ENCODE results near the gene ZNRF3.

DNA sequence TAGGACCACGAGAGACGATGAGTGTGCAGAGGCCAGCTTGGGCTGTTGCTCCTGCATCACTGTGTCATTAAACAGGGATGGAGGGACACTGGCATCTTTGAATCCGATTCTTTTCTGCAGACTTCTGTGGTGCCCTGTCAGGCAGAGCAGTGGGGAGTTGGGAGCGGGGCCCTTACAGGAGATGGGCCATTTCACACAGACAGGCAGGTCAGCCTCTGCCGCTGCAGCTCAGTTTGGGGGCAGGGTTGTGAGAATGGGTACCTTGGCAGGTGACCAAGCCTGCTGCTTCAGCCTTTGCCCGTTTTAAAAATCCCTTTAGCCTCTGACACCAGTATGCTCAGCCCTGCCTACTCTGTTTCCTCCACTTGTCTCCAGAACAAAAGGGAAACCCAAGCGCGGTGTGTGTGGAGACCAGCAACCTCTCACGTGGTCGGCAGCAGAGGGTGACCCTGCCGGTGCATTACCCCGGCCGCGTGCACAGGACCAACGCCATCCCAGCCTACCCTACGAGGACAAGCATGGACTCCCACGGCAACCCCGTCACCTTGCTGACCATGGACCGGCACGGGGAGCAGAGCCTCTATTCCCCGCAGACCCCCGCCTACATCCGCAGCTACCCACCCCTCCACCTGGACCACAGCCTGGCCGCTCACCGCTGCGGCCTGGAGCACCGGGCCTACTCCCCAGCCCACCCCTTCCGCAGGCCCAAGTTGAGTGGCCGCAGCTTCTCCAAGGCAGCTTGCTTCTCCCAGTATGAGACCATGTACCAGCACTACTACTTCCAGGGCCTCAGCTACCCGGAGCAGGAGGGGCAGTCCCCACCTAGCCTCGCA is 165.7 kb downstream of the ZNRF3 start:
- TF ChIP-seq POLR2A (IDR thresholded peaks at IDR 0.05): no peak
- TF ChIP-seq, protein P1, sequence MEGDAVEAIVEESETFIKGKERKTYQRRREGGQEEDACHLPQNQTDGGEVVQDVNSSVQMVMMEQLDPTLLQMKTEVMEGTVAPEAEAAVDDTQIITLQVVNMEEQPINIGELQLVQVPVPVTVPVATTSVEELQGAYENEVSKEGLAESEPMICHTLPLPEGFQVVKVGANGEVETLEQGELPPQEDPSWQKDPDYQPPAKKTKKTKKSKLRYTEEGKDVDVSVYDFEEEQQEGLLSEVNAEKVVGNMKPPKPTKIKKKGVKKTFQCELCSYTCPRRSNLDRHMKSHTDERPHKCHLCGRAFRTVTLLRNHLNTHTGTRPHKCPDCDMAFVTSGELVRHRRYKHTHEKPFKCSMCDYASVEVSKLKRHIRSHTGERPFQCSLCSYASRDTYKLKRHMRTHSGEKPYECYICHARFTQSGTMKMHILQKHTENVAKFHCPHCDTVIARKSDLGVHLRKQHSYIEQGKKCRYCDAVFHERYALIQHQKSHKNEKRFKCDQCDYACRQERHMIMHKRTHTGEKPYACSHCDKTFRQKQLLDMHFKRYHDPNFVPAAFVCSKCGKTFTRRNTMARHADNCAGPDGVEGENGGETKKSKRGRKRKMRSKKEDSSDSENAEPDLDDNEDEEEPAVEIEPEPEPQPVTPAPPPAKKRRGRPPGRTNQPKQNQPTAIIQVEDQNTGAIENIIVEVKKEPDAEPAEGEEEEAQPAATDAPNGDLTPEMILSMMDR (IDR thresholded peaks at IDR 0.05): no peak
